GM21367 (cell line): Measurements from ENCODE around the gene CCDC102A.

ENCODE experiments used
- ATAC-seq: cut with Tn5 transposase; IDR thresholded peaks from one replicate; pipeline ENCODE4 v1.9.1; 2021; ENCODE audit not compliant: unreplicated experiment

Gene CCDC102A

GRCh38 chr16:57462978-57463362, 73.4 kb downstream of the CCDC102A start:
- ATAC-seq, result no peak

- ATAC-seq, result peak; percentile 81
Measured at GRCh38 chr16:57462209-57462977, 74.0 kb downstream of the CCDC102A start, which contains the start of gene POLR2C. POLR2C (plus strand) TSS chr16:57462679; CDS start chr16:57462725, 46 bp downstream.
